Ectodermal cell (in vitro differentiated cells): Measurements from ENCODE around the gene PRKAR2B.
"Not testable (repeated sequence)": the region's sequence is repeated elsewhere in the genome, so short reads cannot be mapped to it uniquely, and the experiment has no call there.

Source experiments
- H3K27ac ChIP-seq: 2 replicates; pipeline ENCODE4 v1.7.0; 2013; ENCODE audit warnings: mild to moderate bottlenecking, low read depth, low read length; ENCODE audit not compliant: insufficient read depth, poor library complexity, severe bottlenecking
- H3K27me3 ChIP-seq: 2 replicates; pipeline ENCODE4 v1.7.0; 2013; ENCODE audit warnings: mild to moderate bottlenecking, low read length; ENCODE audit not compliant: insufficient read depth, control insufficient read depth, poor library complexity, severe bottlenecking
- H3K36me3 ChIP-seq: one replicate; pipeline ENCODE4 v1.7.0; 2013; ENCODE audit warnings: low read length; ENCODE audit not compliant: control insufficient read depth, insufficient read depth
- H3K4me1 ChIP-seq: one replicate; pipeline ENCODE4 v1.7.0; 2013; ENCODE audit warnings: low read length; ENCODE audit not compliant: control insufficient read depth, insufficient read depth
- H3K4me3 ChIP-seq: 2 replicates; pipeline ENCODE4 v1.7.0; 2013; ENCODE audit warnings: low read depth, low read length, control low read depth; ENCODE audit not compliant: insufficient read depth
- H3K9me3 ChIP-seq: 2 replicates; pipeline ENCODE4 v1.7.0; 2013; ENCODE audit warnings: mild to moderate bottlenecking, low read length, moderate library complexity; ENCODE audit not compliant: control insufficient read depth
- WGBS, 2 experiments: methylation state at CpG; one replicate each; pipeline ENCODE4 v1.1.7; 2013; ENCODE audit warnings: missing lambda C conversion rate in 2 of 2; 5-methylcytosine and 5-hydroxymethylcytosine counted together

The PRKAR2B gene

DNA sequence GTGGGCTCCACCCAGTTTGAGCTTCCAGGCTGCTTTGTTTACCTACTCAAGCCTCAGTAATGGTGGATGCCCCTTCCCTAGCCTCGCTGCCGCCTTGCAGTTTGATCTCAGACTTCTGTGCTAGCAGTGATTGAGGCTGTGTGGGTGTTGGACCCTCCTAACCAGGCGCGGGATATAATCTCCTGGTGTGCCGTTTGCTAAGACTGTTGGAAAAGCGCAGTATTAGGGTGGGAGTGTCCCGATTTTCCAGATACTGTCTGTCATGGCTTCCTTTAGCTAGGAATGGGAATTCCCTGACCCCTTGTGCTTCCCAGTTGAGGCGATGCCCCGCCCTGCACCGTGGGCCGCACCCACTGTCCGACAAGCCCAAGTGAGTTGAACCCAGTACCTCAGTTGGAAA lies 54.6 kb downstream of the PRKAR2B start:
- H3K27ac ChIP-seq, H3K4me3 ChIP-seq, H3K27me3 ChIP-seq, H3K36me3 ChIP-seq, H3K4me1 ChIP-seq, H3K9me3 ChIP-seq: not testable (repeated sequence)
- WGBS, 2 experiments, result 94 to 95% methylated on average over 12 of the region's 12 CpGs

GRCh38 chr7:107100824-107101223 lies 56.3 kb downstream of the PRKAR2B start:
- H3K36me3 ChIP-seq, result no peaks in the 10 kb centered on the region
- H3K9me3 ChIP-seq, result no peaks in the 10 kb centered on the region
- H3K27me3 ChIP-seq, result no peaks in the 10 kb centered on the region
- H3K4me3 ChIP-seq, result no peak overlapping the region
- H3K27ac ChIP-seq, result no peak overlapping the region
- WGBS, 2 experiments, result 100% methylated on average over 1 of the region's 1 CpG; no CpG with 5 or more reads in 1 of the 2 experiments
- no peaks in the 10 kb centered on the region for H3K4me1 ChIP-seq

- 94 to 96% methylated on average over 4 of the region's 4 CpGs for WGBS, 2 experiments
- H3K27ac ChIP-seq, result no peak overlapping the region
- H3K4me3 ChIP-seq, result no peak overlapping the region
- no peaks in the 10 kb centered on the region for H3K4me1 ChIP-seq
- H3K27me3 ChIP-seq, result no peaks in the 10 kb centered on the region
- no peaks in the 10 kb centered on the region for H3K36me3 ChIP-seq
- no peaks in the 10 kb centered on the region for H3K9me3 ChIP-seq
These were observed 58.9 kb downstream of the PRKAR2B start for GRCh38 chr7:107103369-107103768.

DNA sequence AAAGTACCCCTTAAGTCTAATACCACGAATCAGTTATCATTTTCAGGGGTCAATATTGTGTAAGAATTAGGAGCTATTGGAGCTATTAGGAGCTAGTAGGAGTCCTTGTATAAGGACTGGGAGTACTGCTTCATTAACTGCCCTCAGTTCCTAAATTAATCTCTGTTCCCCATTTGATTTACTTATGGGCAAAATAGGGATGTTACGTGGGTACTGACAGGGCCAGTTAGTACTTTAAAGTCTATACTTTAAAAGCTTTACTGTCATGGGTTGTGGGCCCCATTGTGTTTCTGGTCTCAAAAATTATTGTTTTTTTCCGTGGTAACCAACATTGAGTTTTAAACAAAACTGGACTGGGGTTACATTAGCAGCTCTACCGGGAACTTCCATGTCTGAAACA lies 60.3 kb downstream of the PRKAR2B start:
- Histone ChIP-seq H3K4me3 (no peak overlapping the region), H3K9me3 (no peaks in the 10 kb centered on the region), H3K27me3 (no peaks in the 10 kb centered on the region), H3K4me1 (no peaks in the 10 kb centered on the region), H3K27ac (no peak overlapping the region), H3K36me3 (no peaks in the 10 kb centered on the region)
- 95 to 98% methylated on average over 4 of the region's 4 CpGs for WGBS, 2 experiments

GRCh38 chr7:107105591-107106245 lies 61.2 kb downstream of the PRKAR2B start:
- no peaks in the 10 kb centered on the region for H3K9me3 ChIP-seq
- H3K27me3 ChIP-seq, result no peaks in the 10 kb centered on the region
- no peaks in the 10 kb centered on the region for H3K4me1 ChIP-seq
- H3K36me3 ChIP-seq, result no peaks in the 10 kb centered on the region
- H3K4me3 ChIP-seq, result no peak overlapping the region
- WGBS, 2 experiments, result 91 to 97% methylated on average over 4 of the region's 4 CpGs
- no peak overlapping the region for H3K27ac ChIP-seq

DNA sequence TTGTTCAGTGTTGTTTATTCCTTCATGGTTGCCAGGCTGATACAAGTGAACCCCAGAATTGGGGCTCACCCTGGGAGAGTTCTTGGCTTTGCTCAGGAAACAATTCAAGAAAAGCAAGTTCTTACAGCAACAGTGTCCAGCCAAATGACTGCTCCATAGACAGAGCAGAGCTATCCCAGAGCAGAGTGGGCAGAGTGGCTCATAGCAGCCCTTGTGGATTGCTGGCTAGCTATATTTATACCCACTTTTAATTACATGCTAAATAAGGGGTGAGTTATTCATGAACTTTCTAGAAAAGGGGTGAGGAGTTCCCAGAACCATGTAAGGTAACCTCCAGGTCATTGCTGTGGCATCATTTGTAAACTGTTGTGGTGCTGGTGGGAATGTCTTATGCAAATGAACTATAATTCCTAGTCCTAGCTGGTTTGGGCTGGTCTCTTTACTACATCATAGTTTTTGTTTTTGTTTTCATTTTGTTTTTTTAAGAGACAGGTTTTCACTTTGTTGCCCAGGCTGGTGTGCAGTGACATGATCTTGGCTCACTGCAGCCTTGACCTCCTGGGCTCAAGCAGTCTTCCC lies 64.4 kb downstream of the PRKAR2B start:
- Histone ChIP-seq H3K9me3 (no peaks in the 10 kb centered on the region), H3K36me3 (no peaks in the 10 kb centered on the region), H3K4me1 (no peaks in the 10 kb centered on the region)

GRCh38 chr7:107109955-107110354 lies 65.5 kb downstream of the PRKAR2B start:
- Histone ChIP-seq H3K4me3 (no peak overlapping the region), H3K9me3 (no peaks in the 10 kb centered on the region), H3K36me3 (no peaks in the 10 kb centered on the region), H3K27me3 (no peaks in the 10 kb centered on the region), H3K4me1 (no peaks in the 10 kb centered on the region), H3K27ac (no peak overlapping the region)
- WGBS, 2 experiments, result 95% methylated on average over 4 of the region's 4 CpGs

More for the DNA sequence above, 64.4 kb downstream of the PRKAR2B start:
- H3K27me3 ChIP-seq, result no peaks in the 10 kb centered on the region
- H3K4me3 ChIP-seq, result no peak overlapping the region
- H3K27ac ChIP-seq, result no peak overlapping the region

- H3K27me3 ChIP-seq, result no peaks in the 10 kb centered on the region
- H3K4me1 ChIP-seq, result no peaks in the 10 kb centered on the region
- 94% methylated on average over 1 of the region's 1 CpG for WGBS, 2 experiments
- H3K9me3 ChIP-seq, result no peaks in the 10 kb centered on the region
- H3K27ac ChIP-seq, result no peak overlapping the region
- H3K36me3 ChIP-seq, result no peaks in the 10 kb centered on the region
- H3K4me3 ChIP-seq, result no peak overlapping the region
These were observed 66.7 kb downstream of the PRKAR2B start for GRCh38 chr7:107111196-107111595.

- no peaks in the 10 kb centered on the region for H3K4me1 ChIP-seq
- H3K9me3 ChIP-seq, result no peaks in the 10 kb centered on the region
- no peaks in the 10 kb centered on the region for H3K36me3 ChIP-seq
- H3K27me3 ChIP-seq, result no peaks in the 10 kb centered on the region
- no peak overlapping the region for H3K27ac ChIP-seq
- no peak overlapping the region for H3K4me3 ChIP-seq
- 95 to 97% methylated on average over 4 of the region's 5 CpGs for WGBS, 2 experiments
These were observed 69.4 kb downstream of the PRKAR2B start for GRCh38 chr7:107113866-107114265.

GRCh38 chr7:107115114-107115513 lies 70.6 kb downstream of the PRKAR2B start:
- H3K27me3 ChIP-seq, result no peaks in the 10 kb centered on the region
- H3K4me1 ChIP-seq, result peaks cover 6% of the 10 kb centered on the region
- H3K27ac ChIP-seq, result no peak overlapping the region
- H3K4me3 ChIP-seq, result no peak overlapping the region
- H3K36me3 ChIP-seq, result no peaks in the 10 kb centered on the region
- WGBS, 2 experiments, result 89 to 97% methylated on average over 2 of the region's 3 CpGs
- H3K9me3 ChIP-seq, result no peaks in the 10 kb centered on the region
